ENCODE data around the gene EEF1AKMT4.

Gene EEF1AKMT4

GRCh38 chr3:184235381-184236032 lies 14.0 kb upstream of the EEF1AKMT4 start:
- no peak for DNase-seq (ENCODE audit: low read depth)
- TF ChIP-seq CTCF (IDR thresholded peaks at IDR 0.05; ENCODE audit: low read depth, low read length, missing control alignments): no peak
- H3K4me3 ChIP-seq (ENCODE audit: low read depth, low read length): no peak overlapping the region

GRCh38 chr3:184236033-184236410 lies 13.4 kb upstream of the EEF1AKMT4 start:
- TF ChIP-seq CTCF (IDR thresholded peaks at IDR 0.05; ENCODE audit: low read depth, low read length, missing control alignments): no peak
- no peak overlapping the region for H3K4me3 ChIP-seq (ENCODE audit: low read depth, low read length)
- no peak for DNase-seq (ENCODE audit: low read depth)

- H3K4me3 ChIP-seq (ENCODE audit: low read depth, low read length): no peak overlapping the region
- no peak for DNase-seq (ENCODE audit: low read depth)
- no peak for TF ChIP-seq CTCF (IDR thresholded peaks at IDR 0.05; ENCODE audit: low read depth, low read length, missing control alignments)
These were observed 12.8 kb upstream of the EEF1AKMT4 start for GRCh38 chr3:184236636-184237035.

GRCh38 chr3:184237211-184237610 lies 12.3 kb upstream of the EEF1AKMT4 start:
- no peak for DNase-seq (ENCODE audit: low read depth)
- H3K4me3 ChIP-seq (ENCODE audit: low read depth, low read length): no peak overlapping the region
- no peak for TF ChIP-seq CTCF (IDR thresholded peaks at IDR 0.05; ENCODE audit: low read depth, low read length, missing control alignments)

GRCh38 chr3:184237807-184238206 lies 11.7 kb upstream of the EEF1AKMT4 start:
- TF ChIP-seq CTCF (IDR thresholded peaks at IDR 0.05; ENCODE audit: low read depth, low read length, missing control alignments): no peak
- H3K4me3 ChIP-seq (ENCODE audit: low read depth, low read length): no peak overlapping the region
- no peak for DNase-seq (ENCODE audit: low read depth)

- no peak overlapping the region for H3K4me3 ChIP-seq (ENCODE audit: low read depth, low read length)
- no peak for DNase-seq (ENCODE audit: low read depth)
- no peak for TF ChIP-seq CTCF (IDR thresholded peaks at IDR 0.05; ENCODE audit: low read depth, low read length, missing control alignments)
These were observed 11.1 kb upstream of the EEF1AKMT4 start for GRCh38 chr3:184238246-184238818.

- H3K4me3 ChIP-seq (ENCODE audit: low read depth, low read length): no peak overlapping the region
- TF ChIP-seq CTCF (IDR thresholded peaks at IDR 0.05; ENCODE audit: low read depth, low read length, missing control alignments): no peak
- DNase-seq (ENCODE audit: low read depth): no peak
These were observed 10.3 kb upstream of the EEF1AKMT4 start for GRCh38 chr3:184239221-184239620.

All from GM12864 (cell line).